SKM-1 treated with dmso at 0.1 percent for 144 hours (cell line): ENCODE results near the gene SAMM50.
A peak's percentile ranks its signal among the peaks of the same experiment; 100 is the strongest.
"Not testable (repeated sequence)": the region's sequence is repeated elsewhere in the genome, so short reads cannot be mapped to it uniquely, and the experiment has no call there.

ENCODE experiments used
- DNase-seq: peaks from one replicate; lab custom pipeline; 2025; ENCODE audit not compliant: unreplicated experiment; lab: John Stamatoyannopoulos, UW

SAMM50 gene

GRCh38 chr22:43999378-43999777 is 44.1 kb downstream of the SAMM50 start:
- DNase-seq, result no peak

DNA sequence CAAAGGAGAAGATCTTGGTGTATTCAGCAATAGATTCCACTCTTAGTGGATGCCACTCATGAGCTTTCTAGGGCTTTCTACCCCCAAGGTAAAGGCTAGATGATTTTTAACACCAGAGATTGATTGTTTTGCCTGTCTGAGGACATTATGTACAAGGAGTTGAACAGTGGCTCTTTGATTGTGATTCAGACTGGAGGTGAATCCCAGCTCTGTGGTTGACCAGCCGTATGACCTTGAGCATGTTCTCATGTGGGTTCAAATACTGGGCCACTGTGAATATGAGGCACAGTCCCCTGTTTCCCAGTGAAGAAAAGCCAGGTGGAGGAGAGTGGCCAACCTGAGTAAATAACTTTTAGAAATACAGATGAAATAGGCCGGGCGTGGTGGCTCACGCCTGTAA is 44.9 kb downstream of the SAMM50 start:
- DNase-seq, result no peak

- DNase-seq, result no peak
Measured at GRCh38 chr22:44001521-44001920, 46.3 kb downstream of the SAMM50 start.

GRCh38 chr22:44002324-44002723 is 47.1 kb downstream of the SAMM50 start:
- no peak for DNase-seq

- no peak for DNase-seq
Measured at GRCh38 chr22:44002997-44003396, 47.8 kb downstream of the SAMM50 start.

GRCh38 chr22:44003405-44004103 is 48.3 kb downstream of the SAMM50 start:
- no peak for DNase-seq

GRCh38 chr22:44004104-44004460 is 48.8 kb downstream of the SAMM50 start:
- no peak for DNase-seq

DNA sequence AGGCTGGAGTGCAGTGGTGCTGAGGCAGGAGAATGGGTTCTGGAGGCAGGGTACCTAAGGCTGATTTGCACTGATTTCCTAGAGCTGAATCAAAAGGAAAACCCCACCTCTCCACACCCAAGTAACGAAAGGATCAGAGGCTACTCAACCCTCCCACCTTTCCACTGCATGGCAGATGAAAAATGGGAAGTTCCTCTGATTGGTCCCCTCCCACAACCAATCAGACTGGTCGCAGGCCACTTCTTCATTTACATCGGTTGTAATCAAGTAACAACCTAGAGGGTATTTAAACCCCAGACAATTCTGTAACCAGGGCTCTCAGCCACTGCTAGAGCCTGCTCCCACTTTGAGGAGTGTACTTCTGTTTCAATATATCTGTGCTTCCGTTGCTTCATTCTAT is 50.3 kb downstream of the SAMM50 start:
- DNase-seq, result peak; percentile 50

- DNase-seq, result no peak
Measured at GRCh38 chr22:44012162-44012561, 56.9 kb downstream of the SAMM50 start.

- no peak for DNase-seq
Measured at GRCh38 chr22:44012591-44012990, 57.3 kb downstream of the SAMM50 start.

GRCh38 chr22:44014241-44014640 is 59.0 kb downstream of the SAMM50 start:
- no peak for DNase-seq

DNA sequence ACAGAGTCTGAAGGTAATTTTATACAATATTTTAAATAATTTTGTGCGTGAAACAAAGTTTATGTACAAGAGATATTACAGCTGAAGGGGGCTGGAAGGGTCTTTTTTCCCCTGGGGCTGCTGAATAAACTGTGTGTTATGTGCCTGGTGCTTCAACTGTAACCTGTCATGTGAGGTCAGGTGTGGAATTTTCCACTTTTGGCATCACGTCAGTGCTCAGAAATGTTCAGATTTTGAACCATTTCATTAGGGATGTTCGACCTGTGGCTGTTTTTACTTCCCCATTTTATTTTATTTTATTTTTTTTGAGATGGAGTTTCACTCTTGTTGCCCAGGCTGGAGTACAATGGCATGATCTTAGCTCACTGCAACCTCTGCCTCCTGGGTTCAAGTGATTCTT is 61.3 kb downstream of the SAMM50 start:
- DNase-seq, result not testable (repeated sequence)

- DNase-seq, result no peak
Measured at GRCh38 chr22:44018594-44018993, 63.4 kb downstream of the SAMM50 start.

- DNase-seq, result no peak
Measured at GRCh38 chr22:44019416-44019815, 64.2 kb downstream of the SAMM50 start.

- no peak for DNase-seq
Measured at GRCh38 chr22:44019846-44020245, 64.6 kb downstream of the SAMM50 start.

DNA sequence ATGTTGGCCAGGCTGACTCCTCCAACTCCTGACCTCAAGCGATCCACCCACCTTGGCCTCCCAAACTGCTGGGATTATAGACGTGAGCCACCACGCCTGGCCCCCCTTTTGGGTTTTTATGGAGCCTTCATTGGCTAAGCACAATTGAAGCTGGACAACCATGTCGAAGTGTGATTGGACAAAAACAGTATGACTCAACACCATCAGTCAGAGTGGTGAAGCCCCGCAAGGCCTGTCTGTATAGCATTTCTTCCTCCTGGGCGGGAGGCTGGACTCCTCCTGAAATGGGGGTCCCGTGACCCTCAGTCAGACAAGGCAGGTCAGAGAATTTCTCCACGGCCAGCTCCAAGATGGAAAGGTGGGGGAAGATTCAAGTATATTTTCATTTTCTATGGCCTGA is 65.7 kb downstream of the SAMM50 start:
- no peak for DNase-seq

GRCh38 chr22:44023404-44024287 is 68.4 kb downstream of the SAMM50 start:
- no peak for DNase-seq

- no peak for DNase-seq
Measured at GRCh38 chr22:44024288-44024921, 69.2 kb downstream of the SAMM50 start, which contains the start of gene PARVB. Gene PARVB (plus strand): TSS chr22:44024302. CDS start chr22:44024340, 38 bp downstream.

- peak; percentile 40 for DNase-seq
Measured at GRCh38 chr22:44025171-44026065, 70.2 kb downstream of the SAMM50 start.

DNA sequence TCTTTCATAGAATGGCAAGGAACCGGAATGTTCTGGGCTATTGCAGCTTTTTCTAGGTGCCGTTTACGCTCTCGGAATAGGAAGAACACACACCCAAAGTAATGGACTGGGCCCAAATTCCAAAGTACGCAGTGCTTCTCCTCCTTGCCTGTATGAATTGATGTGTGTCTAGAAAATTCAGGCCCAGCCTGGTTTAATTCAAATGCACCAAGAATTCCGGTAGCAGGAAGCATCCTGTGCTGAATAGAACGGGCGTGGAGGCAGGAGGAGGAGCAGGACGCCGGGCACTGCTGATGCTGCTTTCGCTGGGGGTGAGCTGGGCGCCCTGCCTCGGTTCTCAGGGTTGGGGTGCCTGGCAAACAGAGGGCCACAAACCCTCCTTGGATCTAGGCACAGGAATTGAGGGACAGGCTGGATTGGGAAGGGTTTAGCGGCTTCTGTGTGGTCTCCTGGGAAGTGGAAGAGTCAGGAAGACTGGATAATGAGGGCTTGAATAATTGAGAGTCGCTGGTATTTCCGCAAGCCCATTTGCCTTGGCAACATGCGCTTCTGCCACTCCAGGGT is 70.9 kb downstream of the SAMM50 start:
- DNase-seq, result no peak
